Cardiac atrium fibroblast (primary cell): ENCODE measurements around the gene DNAJC10. TPM values are rescaled to one million over a fixed set of nuclear protein-coding genes. Genes with fewer than 3 reads are reported as not detected.

Experiments
- total RNA-seq: library from RNA; depleted of rRNA; stranded (reverse); fragments of >200 nt; gene quantifications from 2 replicates; pipeline ENCODE4 v1.2.3, GENCODE V29; 2015

The DNAJC10 gene
- total RNA-seq = 107 and 115 TPM in 2 replicates

GRCh38 chr2:182715892-182716649 is at the start of gene DNAJC10:
DNAJC10 (plus strand) TSS chr2:182716257; CDS start chr2:182718087, 1,830 bp downstream.

Other genes starting within 250 kb of the DNAJC10 start
- gene FRZB, start 150.4 kb downstream of the DNAJC10 start, total RNA-seq = 0.49 TPM in 1 of 2 replicates, not detected in the other